OCI-M1 (cell line): ENCODE measurements around the gene CADPS.

ENCODE experiments used
- DNase-seq: peaks from one replicate; lab custom pipeline; 2025; lab: John Stamatoyannopoulos, UW

Gene CADPS

DNA sequence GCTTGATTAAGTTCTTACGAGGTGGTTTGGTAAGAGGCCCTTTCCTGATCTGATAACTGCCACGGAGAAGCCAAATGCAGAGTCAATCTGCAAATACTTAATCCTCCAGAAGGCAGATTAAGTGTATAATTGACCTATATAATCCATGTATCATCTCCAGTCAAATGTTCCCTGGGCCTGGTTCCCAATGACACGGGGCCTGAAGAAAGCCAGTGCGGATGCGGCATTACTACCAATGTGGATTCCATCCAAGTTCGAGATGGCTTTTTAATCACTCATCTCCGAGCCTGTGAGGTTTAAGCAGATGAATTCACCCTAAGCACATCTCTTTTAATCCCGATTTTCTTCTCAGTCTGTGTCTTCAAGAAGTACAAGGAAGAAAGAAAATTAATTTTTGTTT, 441.8 kb downstream of the CADPS start:
- DNase-seq = no peak

DNA sequence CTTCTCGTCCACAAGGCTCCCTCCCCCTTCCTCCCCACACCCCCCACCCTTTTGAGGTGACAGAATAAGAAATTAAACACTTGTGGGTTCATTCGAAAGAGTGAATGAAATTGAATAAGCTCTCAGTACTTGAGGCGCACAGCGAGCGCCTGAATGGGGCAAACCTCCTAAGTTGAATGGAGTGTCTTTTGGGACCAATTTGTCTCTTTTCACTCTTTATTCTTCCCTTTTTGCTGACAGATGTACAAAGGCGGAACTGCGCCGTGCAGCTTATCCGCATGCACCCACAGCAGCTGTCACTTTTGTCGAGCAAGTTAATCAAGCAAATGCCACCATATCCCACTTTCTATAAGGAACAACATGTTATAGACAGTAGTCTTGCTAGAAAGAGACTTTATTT, 454.0 kb downstream of the CADPS start:
- no peak for DNase-seq

DNA sequence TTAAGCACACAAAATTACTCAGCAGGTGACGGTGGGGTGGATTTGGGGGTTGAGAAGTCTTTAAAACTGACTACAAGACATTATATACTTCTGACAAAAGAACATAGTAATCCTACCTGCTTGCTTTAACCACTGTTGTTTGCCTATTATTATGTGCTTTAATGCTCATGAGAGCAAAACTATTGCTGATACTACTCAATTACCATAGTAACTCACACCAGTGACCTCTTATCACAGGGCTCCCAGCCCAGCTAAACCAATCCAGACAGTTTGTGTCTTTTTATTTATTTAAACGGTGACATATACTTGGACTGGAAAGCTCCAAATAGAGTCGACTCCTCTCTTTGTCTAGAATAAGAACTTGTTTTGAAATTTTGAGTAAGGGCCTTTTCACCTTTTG, 459.1 kb downstream of the CADPS start:
- no peak for DNase-seq

DNA sequence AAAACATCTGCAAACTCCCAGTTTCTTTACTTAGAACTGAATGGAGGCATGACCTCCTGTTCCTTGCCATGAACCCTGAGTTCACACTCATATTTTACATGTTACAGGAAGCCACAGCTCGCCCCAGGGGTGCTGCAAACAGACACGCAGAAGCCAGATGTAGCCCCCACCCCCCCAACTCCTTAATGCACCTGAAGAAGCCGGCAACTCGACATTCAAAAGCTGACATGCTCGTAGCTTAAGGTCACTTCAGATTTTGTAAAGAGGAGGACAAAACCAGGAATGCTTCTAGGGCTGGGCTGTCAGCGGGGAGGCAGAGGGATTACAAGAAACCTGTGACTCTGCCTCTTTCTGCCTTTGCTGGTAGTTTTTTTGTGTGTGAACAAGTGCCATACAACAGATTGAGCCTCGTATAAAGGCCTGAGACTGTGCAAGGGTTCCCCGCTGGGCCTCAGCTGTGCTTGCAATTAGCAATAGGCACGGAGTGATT, 459.9 kb downstream of the CADPS start:
- DNase-seq = no peak

DNA sequence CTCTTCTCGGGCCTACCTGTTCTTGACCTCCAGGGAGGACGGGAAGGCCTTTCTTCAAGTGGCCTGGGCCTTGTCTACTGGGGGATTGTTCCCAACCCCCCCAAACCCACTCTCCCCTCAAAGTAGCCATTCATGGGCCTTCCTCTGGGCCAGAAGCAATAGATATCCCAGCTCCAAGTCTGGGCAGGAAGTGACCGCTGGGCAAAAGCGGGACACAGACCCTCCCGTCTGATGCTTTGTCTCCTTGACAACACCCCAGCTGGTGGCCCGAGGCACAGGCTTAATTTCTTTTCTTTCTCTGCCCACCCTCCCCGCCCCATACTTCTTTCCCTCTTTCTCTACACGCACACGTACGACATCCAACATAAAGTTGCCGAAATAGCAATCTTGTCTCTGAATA, 460.4 kb downstream of the CADPS start:
- no peak for DNase-seq

DNA sequence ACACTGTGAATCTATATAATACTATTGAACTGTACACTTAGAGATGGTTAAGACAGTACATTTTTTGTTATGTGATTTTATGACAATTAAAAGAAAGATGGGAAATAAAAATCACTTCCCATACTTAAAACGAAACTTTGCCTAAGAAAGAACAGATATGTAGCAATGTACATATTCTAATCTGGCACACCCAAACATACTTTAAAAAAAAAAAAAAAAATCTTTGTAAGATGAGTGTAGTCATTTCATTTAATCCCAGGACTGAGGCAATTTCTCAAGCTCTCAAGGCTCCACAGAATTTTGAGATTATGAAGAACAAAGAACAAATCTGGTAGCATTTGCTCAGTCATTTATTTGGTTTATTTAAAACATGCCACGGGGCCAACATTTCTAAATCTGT, 461.5 kb downstream of the CADPS start:
- no peak for DNase-seq

DNA sequence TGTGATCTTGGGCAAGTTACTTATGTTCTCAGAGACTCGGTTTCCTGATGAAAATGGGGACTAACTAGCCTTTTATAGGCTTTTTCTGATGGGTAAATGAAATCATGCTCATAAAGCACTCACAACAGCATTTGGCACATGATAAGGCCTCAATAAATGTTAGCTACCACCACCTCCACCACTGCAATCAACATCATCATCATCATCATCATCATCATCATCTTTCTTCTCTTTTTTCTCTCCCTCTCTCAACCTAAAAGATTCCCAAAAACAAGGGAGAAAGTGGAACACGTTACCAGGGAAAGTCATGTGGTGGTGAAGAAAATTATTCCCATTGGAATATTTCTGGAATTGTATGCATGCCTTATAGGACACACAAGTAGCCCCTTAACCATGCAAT, 468.3 kb downstream of the CADPS start:
- no peak for DNase-seq

DNA sequence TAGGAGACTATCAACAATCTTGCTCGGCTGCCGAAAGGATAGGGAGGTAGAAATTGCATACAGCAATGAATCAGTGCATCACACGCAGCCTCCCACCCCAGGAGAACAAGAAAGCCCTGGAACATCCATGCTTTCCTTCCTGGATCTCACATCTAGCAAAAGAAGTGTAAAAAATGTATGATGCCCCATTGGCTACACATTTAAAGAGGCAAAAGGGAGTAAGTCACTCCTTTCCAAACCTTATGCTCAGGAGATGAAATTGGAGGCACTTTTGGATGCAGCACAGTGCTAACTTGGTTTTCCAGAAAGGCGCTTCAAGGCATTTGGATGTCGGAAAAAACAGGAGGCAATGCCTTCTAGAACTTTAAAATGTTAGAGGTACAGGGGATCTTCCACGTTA, 469.6 kb downstream of the CADPS start:
- no peak for DNase-seq

DNA sequence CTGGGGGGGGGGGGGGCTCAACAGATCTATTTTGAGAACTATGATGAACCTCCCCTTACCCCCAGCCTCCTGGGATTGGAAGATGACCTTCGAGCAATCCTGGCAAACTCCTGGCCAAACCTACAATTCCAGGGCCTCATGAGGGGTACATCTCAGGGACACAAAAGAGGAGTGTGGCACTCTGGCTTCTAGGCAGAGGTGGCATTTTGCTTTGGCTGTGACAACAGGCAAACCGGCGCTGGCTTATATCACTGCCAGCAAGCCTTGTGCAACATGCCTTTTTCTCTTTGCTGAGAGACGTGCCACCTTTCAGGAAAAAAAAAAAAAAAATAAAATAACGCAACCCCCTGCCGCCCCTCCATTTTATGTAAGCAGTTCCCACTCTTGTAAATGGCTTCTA, 470.1 kb downstream of the CADPS start:
- no peak for DNase-seq

DNA sequence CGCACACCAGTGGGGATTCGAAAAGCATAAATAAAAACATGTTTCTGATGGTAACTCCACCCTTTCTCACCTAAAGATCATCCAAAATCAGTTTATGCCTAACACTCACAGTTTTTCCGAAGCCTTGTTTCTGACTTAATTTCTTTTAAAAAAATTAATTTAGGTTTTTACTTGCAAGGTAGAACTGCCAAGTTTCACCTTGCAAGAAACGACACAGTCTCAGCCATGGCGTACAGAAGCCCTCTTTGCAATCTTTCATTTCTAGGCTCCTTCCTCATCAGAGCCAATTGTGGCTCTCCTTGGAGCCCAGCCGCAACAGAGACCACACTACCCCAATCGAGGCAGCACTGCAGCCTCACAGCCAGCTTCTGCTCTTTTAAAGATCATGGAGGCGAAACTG, 470.9 kb downstream of the CADPS start:
- DNase-seq = no peak

DNA sequence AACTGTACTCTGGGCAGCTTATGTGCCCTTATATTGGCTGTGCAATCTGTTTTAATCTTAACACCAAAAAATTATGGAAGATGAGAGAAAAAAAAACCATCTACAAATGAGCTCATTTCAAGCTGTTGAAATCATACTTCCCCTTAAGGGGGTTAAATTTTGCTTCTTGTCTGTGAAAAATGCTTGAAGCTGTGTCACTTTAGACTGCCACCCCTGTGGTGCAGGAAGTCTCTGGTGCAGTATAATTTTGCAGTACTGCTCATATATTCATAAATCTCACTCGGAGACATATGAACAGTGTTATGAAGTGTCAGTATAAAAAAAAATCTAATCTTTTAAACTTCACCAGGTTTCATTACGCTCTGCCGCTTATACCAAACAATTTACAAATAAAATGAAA, 471.5 kb downstream of the CADPS start:
- DNase-seq = no peak

DNA sequence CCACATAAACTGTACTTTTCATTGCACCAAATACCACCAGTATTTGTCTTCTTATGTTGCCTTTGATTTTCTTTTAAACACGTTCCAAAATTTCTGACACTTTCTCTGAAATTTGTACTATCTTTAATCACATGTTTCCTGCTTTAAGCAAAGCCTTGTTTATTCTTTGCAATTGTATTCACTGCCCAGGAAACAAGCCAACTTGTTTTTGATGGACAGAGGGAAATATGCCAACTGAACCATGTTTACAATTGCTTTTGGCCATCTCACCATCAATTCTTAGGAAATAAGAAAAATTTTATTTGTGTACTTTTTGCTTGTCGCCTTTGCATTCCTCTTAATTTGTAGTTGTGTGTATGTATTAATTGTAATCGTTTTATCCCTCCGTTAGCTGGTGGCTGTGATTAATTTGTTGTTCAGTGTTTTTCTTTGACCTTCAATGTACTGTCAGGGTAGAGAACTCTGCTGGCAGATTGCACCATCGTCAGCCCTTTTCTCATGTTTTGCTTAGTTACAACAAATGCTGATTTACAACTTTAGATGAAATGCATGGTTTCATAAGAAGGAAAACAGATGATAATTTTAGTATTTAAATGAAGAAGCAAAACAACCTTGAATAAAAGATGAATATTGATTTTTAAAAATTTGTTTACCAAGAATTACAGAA, 482.5 kb downstream of the CADPS start:
- DNase-seq = no peak

DNA sequence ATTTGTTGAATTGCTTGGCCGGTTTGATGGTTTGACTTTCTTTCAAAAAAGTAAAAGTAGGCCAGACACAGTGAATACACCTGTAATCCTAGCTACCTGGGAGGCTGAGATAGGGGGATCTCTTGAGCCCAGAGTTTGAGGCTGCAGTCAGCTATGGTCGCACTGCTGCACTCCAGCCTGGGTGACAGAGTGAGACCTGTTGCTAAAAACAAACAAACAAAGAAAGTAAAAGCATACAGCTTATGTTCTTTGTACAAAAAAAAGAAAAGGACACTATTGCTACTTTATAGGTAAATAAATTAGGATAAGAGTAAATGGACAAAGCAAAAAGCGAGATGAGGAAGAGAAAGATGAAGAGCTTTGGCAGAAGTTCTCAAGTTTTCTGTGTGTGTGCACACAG, 488.0 kb downstream of the CADPS start:
- DNase-seq = no peak

DNA sequence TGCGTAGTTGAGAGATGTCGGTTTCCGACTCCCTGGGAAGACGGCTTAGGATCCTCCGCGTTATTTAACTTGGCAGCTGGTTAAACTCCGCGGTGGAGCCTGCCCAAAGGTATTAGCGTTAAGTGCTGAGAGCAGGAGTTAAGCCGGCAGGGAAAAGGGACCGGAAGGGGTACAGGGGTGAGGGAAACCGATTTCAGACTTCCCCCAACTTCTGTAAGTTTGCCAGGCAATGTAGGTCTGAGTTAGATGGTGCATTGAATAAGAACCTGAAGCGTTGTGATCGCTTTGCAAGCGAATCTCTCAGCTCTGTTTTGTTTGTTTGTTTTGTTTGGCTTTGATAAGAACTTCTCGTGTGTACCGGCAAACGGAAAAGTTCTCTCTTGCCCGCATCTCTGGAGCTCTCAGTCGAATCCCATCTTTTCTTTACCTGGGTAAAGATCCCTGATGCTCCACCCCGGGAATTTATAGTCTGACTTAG, 495.9 kb downstream of the CADPS start:
- DNase-seq = no peak

DNA sequence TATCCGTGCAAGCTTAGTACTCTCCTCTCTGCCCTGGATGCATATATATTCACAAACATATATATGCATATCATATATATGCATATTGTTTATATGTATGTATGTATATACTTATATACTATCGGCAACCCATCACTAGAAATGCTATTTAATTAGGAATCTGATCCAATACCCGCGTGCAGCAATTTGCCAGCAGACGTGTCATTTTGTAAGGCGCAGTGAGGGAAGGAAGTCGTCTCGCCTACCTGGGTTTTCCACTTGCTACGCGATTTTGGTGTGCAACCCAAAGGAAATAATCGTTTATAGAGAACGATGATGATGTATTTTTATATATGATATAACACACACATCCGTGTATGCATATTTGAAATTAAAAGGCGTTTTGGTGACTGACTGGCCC, 496.3 kb downstream of the CADPS start:
- no peak for DNase-seq

DNA sequence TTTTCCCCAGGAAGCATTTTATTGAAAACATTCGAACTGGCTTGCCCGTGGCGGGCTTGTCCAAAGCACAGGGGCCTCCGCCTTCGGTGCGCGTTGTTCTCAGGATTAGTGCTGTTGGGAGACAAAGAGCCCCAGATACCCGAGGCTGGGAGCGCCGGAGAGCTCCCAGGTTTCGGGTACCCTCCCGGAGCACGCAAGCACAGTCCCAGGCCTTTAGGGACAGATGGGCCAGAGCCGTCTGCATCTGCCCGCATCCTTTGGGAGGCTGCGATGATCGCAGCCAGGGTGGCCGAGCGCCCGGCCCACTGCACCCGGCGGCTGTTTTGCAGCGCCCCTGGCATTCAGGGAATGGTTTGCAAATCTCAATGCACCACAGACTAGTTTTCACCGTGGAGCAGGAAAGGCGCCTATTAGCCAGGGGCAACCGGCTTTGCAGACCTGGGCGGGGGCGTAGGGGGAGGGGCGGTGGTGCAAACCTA, 496.9 kb downstream of the CADPS start:
- no peak for DNase-seq

DNA sequence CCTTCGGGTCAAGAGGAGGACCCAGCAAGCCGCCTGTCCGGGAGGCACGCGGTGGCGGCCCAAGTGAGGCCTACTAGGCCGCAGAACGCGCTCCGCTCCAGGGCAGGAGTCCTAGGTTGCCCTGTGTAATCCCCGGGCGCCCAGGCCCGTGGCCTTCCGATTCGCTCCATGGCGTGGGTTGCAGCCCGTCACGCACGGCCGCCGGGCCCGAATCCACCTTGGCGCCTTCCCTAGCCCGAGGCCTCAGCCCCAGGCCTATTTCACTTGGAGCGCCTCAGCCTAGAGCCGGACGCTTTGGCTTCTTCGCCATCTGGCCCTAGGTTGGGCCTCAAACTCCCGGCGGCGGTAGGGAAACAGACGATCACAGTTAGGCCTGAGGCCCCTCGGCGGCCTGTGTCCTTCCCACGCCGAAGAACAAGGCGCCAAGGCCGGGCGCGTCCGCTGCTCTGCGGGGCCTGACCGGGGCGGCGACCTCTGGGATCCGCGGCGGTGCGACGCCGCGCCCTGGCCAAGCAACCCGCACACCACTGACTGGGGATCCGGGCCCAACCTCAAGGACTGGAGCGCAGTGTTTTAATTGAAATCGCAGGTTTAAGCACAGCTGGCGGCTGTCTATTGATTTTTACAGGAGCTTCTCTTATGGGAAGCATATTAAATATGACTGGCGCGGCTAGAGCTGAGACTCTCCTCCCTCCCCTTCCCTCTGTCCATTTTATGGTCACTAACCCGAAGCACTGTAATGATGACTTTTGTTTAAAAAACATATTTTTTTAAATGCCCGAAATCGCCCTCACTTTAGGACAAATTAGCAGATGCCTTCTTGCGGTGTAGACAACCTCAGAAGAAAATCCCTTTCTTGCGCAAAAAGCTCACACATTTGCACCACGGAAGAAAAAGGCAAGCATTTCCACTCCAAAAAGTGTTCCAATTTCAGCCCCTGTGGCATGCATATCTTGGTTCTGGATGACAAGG, 498.0 kb downstream of the CADPS start:
- no peak for DNase-seq

DNA sequence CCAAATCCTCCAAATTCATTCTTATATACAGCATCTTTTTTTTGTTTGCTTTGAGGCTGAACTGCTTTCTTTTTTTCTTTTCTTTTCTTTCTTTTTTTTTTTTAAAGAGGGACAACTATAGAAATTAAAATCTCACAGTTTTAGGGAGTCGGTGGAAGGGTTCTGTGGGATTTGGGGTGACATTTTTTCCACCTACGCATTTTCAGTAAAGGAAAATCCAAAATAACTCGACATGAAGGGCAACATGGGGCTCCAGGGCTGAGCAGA, 498.8 kb downstream of the CADPS start:
- DNase-seq = no peak

DNA sequence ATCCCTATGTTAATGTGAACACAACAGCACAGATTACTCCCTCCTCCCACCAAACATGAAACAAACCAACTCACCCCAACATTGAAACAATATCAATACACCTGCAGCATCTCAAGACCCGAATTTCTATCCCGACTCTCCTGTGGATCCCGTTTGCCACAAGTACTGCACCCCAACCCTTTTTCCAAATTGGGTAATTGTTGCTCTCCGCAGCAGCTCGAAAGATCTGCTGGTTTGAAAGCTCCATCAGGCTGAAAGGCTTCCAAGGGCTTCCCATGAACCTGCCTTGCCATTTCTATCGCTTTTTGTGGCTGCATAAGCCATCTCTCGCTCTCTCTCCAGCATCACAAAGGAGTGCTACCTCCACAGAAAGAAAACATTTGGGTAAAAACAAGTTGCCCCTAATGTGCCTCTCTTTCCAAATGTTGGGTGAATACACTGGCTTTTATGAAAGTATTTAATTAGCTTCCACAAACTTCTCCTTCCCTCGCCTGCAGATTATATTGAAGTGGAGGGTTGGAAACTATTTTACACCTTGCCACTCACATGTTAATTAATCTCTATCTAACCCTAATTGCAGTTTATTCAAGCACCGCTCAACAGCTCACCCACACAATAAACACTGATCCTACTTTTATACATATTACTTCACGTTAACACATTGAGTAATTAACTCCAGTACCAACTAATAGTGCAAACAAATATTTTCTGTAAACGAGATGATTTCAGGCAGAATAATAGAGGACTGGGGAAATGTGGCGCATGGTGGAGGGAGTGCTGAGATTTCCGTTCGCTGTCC, 499.4 kb downstream of the CADPS start:
- DNase-seq = no peak

DNA sequence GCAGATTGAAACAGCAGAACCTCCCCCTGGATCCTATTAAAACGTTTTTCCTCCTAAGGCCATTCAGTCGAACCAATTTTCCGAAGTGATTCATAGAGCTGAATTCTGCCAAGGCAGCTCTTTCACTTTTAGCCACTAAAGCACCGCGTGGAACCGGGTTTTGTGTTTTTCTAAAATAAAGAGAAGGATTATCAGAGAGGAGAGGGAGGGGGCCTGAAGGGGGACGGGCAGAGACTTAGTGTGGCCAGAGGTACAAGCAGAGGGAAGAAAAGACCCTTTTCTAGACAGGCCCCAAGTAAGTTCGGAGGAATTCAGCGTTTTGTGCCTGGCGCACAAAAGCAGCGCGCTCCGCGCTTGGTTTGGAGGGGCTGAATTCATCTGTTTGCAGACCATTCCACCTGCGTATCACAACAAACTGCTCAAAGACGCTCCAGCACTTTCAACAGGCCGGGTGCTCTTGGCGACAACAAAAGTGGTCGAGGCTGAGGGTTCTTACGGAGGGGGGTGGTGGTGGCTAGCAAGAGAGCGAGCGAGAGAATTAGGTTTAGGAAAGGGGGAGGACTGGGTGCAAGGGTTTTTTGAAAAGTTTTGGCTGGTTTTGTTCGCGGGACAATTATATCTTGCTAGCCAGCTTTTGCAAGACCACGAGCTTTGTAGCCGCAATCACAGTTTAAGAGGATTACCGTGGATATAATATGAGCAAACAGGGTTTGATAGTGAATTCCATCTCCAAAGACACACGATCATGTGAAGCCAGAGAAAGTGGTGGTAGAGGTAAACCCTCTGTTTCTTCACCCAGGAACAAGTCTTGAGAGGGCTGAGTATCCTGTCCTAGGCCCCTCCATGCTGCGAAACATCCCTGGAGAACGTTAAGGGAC, 500.6 kb downstream of the CADPS start:
- no peak for DNase-seq

DNA sequence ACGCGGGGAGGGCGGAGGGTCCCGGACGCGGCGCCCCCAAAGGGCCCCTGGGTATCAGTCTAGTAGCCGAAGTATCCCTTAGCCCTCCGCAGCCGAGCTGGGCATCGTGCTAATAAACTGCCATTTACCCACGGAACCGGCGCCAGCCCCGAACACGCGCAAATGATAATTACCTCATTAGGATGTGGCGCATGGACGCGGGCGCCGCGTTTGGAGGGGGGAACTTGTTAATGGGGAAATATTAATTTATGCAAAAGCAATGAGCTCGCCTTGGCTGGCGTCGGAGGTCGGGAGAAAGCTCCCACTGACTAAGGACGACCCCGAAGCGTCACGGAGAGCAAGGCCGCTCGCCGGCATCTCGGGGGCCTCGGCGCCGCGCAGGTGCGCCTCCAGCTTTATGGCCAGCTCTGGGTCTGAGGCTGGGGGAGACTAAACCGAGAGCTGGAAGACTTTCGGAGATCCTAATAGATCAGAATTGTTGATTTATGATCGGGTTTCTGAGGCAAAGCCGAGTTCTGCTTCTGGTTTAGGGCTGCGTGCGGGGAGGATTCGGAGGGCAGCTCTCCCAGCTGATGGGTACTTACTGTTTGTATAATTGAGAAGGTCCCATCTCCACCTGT, 501.4 kb downstream of the CADPS start:
- no peak for DNase-seq
